DND-41 (cell line): Measurements from ENCODE around the gene GTPBP4.

Experiments used
- ATAC-seq: fragments of 200-7000 bp; cut with Tn5 transposase; 3 replicates; pipeline ENCODE4 v1.9.1; 2021; ENCODE audit warnings: low read depth; ENCODE audit not compliant: insufficient read depth
- DNase-seq: peaks from one replicate; pipeline ENCODE4 v3.0.0-alpha.2; 2020
- H2AFZ ChIP-seq: 2 replicates; pipeline ENCODE4 v1.6.0; 2012; ENCODE audit warnings: low read depth, low read length
- H3K27ac ChIP-seq: 2 replicates; pipeline ENCODE4 v1.5.1; 2012; ENCODE audit warnings: low read length, inconsistent platforms
- H3K27me3 ChIP-seq: fragments of 200-600 bp; sonication (generic); 2 replicates; pipeline ENCODE4 v1.6.0; 2012; ENCODE audit warnings: low read length, mild to moderate bottlenecking, inconsistent platforms; ENCODE audit not compliant: insufficient read depth, poor library complexity
- H3K36me3 ChIP-seq: 2 replicates; pipeline ENCODE4 v1.5.1; 2012; ENCODE audit warnings: low read length, inconsistent platforms; ENCODE audit not compliant: insufficient read depth
- H3K4me1 ChIP-seq: 2 replicates; pipeline ENCODE4 v1.5.1; 2012; ENCODE audit warnings: mild to moderate bottlenecking, low read length; ENCODE audit not compliant: insufficient read depth
- H3K4me2 ChIP-seq: 2 replicates; pipeline ENCODE4 v1.6.0; 2012; ENCODE audit warnings: mild to moderate bottlenecking, moderate library complexity, low read length, inconsistent platforms; ENCODE audit not compliant: insufficient read depth
- H3K4me3 ChIP-seq, 2 experiments: fragments of 200-600 bp in 1 of 2; shearing (Covaris generic) in 1 of 2; 2 replicates each; pipeline ENCODE4 v1.5.1; 2012 to 2016; ENCODE audit warnings: inconsistent platforms in 2 of 2, low read length in 2 of 2, mild to moderate bottlenecking in 2 of 2, low read depth in 1 of 2, moderate library complexity in 1 of 2
- H3K79me2 ChIP-seq: 2 replicates; pipeline ENCODE4 v1.6.0; 2012; ENCODE audit warnings: low read length, inconsistent platforms; ENCODE audit not compliant: insufficient read depth
- H3K9ac ChIP-seq: 2 replicates; pipeline ENCODE4 v1.6.0; 2012; ENCODE audit warnings: low read depth, mild to moderate bottlenecking, inconsistent platforms, low read length, moderate library complexity
- H3K9me3 ChIP-seq: 2 replicates; pipeline ENCODE4 v1.5.1; 2012; ENCODE audit warnings: low read length, moderate library complexity, mild to moderate bottlenecking, inconsistent platforms; ENCODE audit not compliant: insufficient read depth, severe bottlenecking
- H4K20me1 ChIP-seq: 2 replicates; pipeline ENCODE4 v1.6.0; 2012; ENCODE audit warnings: low read length; ENCODE audit not compliant: insufficient read depth
- CTCF ChIP-seq: IDR thresholded peaks from 2 replicates; pipeline ENCODE4 v1.5.1; 2012; ENCODE audit warnings: borderline replicate concordance, low read length, moderate library complexity, mild to moderate bottlenecking; ENCODE audit not compliant: poor library complexity, severe bottlenecking; ENCODE audit errors: extremely low read depth
- EZH2 ChIP-seq: IDR thresholded peaks from 3 replicates; pipeline ENCODE4 v1.6.1; 2012; ENCODE audit warnings: borderline replicate concordance, low read depth, mild to moderate bottlenecking, moderate library complexity, low read length, inconsistent platforms; ENCODE audit not compliant: severe bottlenecking

The GTPBP4 gene

DNA sequence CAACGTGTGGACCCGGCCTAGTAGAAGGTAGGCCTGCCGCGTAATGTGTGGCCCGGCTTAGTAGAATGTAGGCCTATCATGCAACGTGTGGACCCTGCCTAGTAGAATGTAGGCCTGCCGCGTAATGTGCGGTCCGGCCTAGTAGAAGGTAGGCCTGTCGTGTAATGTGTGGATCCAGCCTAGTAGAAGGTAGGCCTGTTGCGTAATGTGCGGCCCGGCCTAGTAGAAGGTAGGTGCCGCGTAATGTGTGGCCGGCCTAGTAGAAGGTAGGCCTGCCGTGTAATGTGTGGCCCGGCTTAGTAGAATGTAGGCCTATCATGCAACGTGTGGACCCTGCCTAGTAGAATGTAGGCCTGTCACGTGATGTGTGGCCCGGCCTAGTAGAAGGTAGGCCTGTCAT lies 11.9 kb upstream of the GTPBP4 start:
- no peak overlapping the region for H2AFZ ChIP-seq
- peaks cover 24% of the 10 kb centered on the region for H3K9me3 ChIP-seq
- no peaks in the 10 kb centered on the region for H3K79me2 ChIP-seq
- H4K20me1 ChIP-seq, result no peaks in the 10 kb centered on the region
- DNase-seq (no peak), ATAC-seq (no peak)
- H3K9ac ChIP-seq, result no peak overlapping the region
- no peak overlapping the region for H3K4me3 ChIP-seq
- H3K27me3 ChIP-seq, result no peaks in the 10 kb centered on the region
- no peak overlapping the region for H3K27ac ChIP-seq
- H3K36me3 ChIP-seq, result no peaks in the 10 kb centered on the region
- TF ChIP-seq EZH2 (no peak), CTCF (no peak)
- H3K4me1 ChIP-seq, result no peaks in the 10 kb centered on the region
- no peak overlapping the region for H3K4me2 ChIP-seq

DNA sequence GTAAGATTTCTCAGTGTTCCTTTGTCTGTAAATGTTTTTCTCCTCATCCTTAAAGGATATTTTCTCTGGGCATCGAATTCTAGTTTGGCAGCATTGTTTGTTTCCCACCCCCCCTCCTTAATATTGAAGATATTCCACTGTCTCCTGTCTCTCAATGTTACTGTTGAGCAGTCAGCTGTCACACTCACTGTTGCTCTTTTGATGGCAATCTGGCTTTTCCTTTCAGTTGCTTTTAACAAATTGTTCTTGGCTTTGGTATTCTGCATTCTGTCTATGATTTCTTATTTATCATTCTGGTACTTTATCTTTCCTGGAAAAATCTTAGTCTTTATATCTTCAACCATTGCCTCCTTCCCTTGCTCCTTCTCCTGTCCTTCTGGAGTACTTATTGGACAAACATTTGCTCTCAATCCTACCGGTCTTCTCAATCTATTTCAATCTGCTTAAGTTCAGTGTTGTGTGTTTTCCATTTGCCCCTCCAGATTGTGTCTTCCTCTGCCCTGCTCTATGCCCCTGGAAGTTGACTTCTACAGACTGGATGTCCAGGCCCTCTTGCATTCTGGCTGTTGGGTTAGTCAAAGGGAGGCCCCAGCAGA lies 9.3 kb upstream of the GTPBP4 start:
- ATAC-seq (no peak), DNase-seq (no peak)
- TF ChIP-seq EZH2, result no peak
- no peak for TF ChIP-seq CTCF
- Histone ChIP-seq H3K79me2 (no peaks in the 10 kb centered on the region), H3K36me3 (no peaks in the 10 kb centered on the region), H3K9me3 (peaks cover 27% of the 10 kb centered on the region), H3K4me2 (no peak overlapping the region), H3K4me1 (no peaks in the 10 kb centered on the region), H3K9ac (no peak overlapping the region), H3K27me3 (no peaks in the 10 kb centered on the region), H3K4me3 (no peak overlapping the region), H4K20me1 (no peaks in the 10 kb centered on the region), H3K27ac (no peak overlapping the region), H2AFZ (no peak overlapping the region)

DNA sequence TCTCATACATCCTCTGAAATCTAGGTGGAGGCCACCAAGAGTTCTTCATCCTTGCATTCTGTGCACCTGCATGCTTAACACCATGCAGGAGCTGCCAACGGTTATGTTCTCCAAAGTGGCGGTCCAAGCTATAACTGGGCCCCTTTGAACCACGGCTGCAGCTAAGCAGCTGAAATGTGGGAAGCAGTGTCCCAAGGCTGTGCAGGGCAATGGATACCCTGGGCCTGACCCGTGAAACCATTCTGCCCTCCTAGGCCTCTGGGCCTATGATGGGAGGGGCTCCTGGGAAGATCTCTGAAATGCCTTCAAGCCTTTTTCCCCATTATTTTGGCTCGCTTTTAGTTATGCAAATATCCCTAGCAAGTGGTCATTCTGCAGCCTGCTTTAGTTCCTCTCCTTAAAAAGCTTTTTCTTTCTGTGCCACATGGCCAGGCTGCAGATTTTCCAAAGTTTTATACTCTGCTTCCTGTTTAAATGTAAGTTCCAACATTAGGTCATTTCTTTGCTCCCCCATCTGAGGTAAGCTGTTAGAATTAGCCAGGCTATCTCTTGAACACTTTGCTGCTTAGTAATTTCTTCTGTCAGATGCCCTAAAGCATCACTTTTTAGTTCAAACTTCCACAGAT lies 7.7 kb upstream of the GTPBP4 start:
- no peaks in the 10 kb centered on the region for H3K79me2 ChIP-seq
- no peak overlapping the region for H2AFZ ChIP-seq
- H3K27me3 ChIP-seq, result no peaks in the 10 kb centered on the region
- no peaks in the 10 kb centered on the region; the same call in 1 of the 2 replicates for H3K36me3 ChIP-seq
- ATAC-seq (no peak), DNase-seq (no peak)
- H3K9me3 ChIP-seq, result peaks cover 27% of the 10 kb centered on the region
- H3K27ac ChIP-seq, result no peak overlapping the region
- H3K4me2 ChIP-seq, result no peak overlapping the region
- H3K4me3 ChIP-seq, result no peak overlapping the region
- no peaks in the 10 kb centered on the region for H4K20me1 ChIP-seq
- no peaks in the 10 kb centered on the region for H3K4me1 ChIP-seq
- no peak for TF ChIP-seq CTCF
- no peak overlapping the region for H3K9ac ChIP-seq
